Astrocyte of the spinal cord (primary cell): ENCODE measurements around the gene ZNF841.
A peak's percentile ranks its signal among the peaks of the same experiment; 100 is the strongest.

ENCODE experiments used
- DNase-seq: peaks from one replicate; pipeline ENCODE4 v3.0.0; 2011; ENCODE audit warnings: low read depth, low spot score
- H3K4me3 ChIP-seq: 2 replicates; pipeline ENCODE4 v1.5.1; 2011; ENCODE audit warnings: low read depth, mild to moderate bottlenecking, low read length, moderate library complexity
- CTCF ChIP-seq: IDR thresholded peaks from 2 replicates; pipeline ENCODE4 v1.5.1; 2012; ENCODE audit warnings: low read depth, mild to moderate bottlenecking, low read length, inconsistent platforms
- in situ Hi-C: cut with HindIII; loops from 2 replicates; pipeline ENCODE4 v1.10.0; 2017; ENCODE audit warnings: low sequenced_read_pairs

ZNF841 gene

DNA sequence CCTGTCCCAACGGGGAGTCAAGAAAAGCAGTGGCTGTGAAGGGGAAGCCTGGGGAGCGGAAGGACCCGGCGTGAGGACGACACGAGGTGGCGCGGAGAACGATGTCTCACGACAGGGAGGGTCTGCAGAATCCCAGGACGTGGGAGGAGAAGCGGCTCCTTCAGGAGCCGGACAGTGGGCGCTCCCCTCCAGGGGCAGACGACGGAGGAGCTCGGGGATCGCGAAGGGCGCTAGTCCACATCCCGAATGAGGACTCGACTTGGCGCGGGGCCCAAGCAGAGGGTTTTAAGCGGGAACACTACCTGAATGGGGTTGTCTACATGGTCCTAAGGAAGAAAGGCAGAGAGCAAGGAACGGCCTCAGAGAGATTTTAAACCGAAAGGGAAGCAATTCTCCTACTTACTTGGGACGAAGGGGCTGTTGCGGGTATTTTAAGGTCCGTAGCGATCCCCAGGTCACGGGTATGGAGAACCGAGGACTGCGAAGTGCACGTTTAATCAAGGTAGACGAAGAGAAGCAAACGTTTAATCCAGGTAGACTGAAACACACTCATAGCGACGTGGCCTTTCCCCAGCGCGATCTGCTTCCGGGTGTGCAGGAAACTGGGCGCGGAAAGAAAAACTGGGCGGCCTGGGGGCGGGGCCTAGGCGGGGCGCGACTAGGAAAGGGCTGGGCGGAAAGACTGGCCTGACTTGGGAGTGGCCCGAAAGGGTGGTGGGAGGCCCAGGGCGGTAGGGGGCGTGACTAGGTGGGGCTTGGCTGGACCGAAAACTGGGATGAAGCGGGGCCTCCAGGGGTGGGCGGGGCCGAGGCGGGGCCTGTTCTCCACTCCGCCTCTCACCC lies at the start of gene ZNF841:
ZNF841 (minus strand) TSS at position 594 of the 843 bp plus-strand sequence. CDS start 10,964 bp downstream, outside the sequence.
- in situ Hi-C loops: no loop called here
- peak; percentile 95 for DNase-seq
- peak; percentile 5 for TF ChIP-seq CTCF
- peak within 1 kb of the TSS; percentile 99 for H3K4me3 ChIP-seq

DNA sequence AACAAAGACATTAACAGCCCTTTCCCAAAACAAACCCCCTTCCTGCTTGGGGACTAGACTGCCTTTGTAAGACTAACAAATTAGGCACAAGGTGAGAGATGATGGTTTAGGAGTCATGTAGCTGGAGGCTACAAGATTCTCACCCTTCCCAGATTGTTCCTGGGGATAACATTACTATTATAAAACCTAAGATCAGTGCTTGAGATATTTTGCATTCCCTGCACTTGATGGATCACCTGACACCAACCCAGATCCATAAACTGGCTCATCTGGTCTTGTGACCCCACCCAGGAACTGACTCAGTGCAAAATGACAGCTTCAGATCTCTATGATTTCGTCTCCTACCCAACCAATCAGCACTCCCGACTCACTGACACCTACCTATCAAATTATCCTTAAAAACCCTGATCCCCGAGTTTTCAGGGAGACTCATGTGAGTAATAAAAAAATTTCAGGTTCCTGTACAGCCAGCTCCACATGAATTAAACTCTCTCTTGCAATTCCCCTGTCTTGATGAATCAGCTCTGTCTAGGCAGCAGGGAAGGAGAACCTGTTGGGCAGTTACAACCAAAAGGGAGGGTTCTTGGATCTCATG lies 46.5 kb upstream of the ZNF841 start:
- DNase-seq: no peak
- H3K4me3 ChIP-seq: no peak overlapping the region
- in situ Hi-C loops: no loop called here
- no peak for TF ChIP-seq CTCF

DNA sequence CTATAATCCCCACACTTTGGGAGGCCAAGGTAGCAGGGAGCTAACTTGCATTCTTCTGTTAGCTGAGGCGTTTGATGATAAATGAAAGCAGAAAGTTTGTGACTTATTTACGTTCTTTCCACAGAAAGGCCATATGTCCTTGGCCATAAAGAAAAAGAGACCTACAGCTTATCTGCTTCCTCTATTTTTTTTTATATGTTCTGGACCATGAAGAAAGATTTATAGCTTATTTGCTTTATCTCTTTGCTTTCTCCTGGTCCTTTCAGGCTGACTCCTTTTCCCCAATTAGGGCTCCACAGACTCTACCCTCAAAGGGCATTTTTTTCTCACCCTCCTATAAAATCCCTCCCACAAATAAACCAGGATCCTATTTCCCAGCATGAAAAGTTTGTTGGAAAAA lies 45.6 kb upstream of the ZNF841 start:
- in situ Hi-C loops: no loop called here
- no peak for TF ChIP-seq CTCF
- no peak overlapping the region for H3K4me3 ChIP-seq
- no peak for DNase-seq

DNA sequence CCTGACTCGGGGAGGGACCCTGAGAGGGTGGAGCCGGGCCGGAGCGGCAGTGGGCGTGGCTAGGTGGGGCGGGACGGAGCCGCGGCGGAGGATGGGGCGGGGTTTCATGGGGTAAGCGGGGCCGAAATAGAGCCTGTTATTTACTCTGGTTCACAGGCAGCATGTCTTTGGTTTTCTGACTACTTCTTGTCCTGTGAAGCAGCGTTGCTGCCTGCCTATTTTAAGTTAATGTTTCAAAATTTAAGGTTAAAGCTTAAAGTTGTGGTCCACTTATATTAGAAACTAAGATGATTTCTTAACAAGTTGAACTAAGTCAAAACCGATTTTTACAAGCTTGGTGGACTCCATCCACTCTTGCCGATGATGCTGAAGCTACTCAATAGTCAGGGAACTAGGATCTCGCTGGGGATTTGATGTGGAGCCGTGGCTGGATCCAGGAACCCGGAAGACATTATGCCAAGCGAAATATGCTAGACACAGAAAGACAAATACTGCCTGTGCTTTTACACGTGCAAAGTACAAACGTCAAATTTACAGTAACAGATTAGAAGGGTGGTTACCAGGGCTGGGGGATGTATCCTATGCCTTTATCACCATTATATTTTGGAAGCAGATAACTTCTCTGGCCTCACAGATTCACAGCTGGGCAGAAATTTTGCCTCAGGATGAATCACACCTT lies 44.6 kb upstream of the ZNF841 start:
- in situ Hi-C loops: no loop called here
- H3K4me3 ChIP-seq: peak overlapping the region; percentile 78
- no peak for TF ChIP-seq CTCF
- no peak for DNase-seq

GRCh38 chr19:52139252-52140031 lies 43.9 kb upstream of the ZNF841 start, which contains the start of gene ZNF616:
ZNF616 (minus strand) TSS chr19:52139938; CDS start chr19:52130512, 9,426 bp downstream.
- peak; percentile 84 for TF ChIP-seq CTCF
- peak; percentile 94 for DNase-seq
- peak within 1 kb of the TSS; percentile 78 for H3K4me3 ChIP-seq
- in situ Hi-C loops: no loop called here

GRCh38 chr19:52138983-52139251 lies 43.4 kb upstream of the ZNF841 start:
- peak; percentile 39 for DNase-seq
- in situ Hi-C loops: no loop called here
- TF ChIP-seq CTCF: no peak
- H3K4me3 ChIP-seq: peak overlapping the region; percentile 78
